ENCODE data around the gene EOMES.
A peak's percentile ranks its signal among the peaks of the same experiment; 100 is the strongest.

The EOMES gene

GRCh38 chr3:27720899-27721716, 1.0 kb downstream of the EOMES start:
- DNase-seq (ENCODE audit: low read depth in 2 of 2): no peak

DNA sequence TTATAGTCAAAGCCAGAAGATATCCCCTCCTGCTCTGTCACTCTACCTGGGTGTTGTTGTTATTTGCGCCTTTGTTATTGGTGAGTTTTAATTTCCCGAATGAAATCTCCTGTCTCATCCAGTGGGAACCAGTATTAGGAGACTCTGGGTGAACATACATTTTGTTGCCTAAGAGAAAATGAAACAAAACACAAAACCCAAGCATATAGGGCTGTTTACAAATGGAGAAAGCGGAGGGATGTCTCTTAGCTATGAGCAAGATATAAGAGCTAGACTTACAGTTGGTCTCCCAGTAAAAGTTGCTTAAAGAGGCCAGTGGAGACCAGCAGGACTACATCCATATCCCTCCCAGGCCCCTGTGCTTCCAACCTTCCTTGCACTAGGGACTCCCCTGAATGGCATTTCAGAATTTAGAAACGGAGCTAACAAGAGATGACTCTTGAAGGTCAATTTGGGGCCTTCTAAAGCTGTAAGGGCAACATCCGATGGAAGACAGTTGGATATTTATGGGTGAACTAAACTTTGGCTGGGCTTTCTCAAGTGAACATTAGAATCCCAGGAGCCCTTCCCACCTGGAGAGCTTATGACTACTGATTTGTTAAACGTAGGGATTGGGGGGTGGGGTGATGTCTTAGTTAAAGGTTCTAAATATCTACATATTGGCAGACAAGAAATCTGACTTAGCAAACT, 2.7 kb downstream of the EOMES start:
- no peak for DNase-seq (ENCODE audit: low read depth in 2 of 2)

GRCh38 chr3:27718459-27718858, 3.7 kb downstream of the EOMES start:
- DNase-seq (ENCODE audit: low read depth in 2 of 2): no peak

DNA sequence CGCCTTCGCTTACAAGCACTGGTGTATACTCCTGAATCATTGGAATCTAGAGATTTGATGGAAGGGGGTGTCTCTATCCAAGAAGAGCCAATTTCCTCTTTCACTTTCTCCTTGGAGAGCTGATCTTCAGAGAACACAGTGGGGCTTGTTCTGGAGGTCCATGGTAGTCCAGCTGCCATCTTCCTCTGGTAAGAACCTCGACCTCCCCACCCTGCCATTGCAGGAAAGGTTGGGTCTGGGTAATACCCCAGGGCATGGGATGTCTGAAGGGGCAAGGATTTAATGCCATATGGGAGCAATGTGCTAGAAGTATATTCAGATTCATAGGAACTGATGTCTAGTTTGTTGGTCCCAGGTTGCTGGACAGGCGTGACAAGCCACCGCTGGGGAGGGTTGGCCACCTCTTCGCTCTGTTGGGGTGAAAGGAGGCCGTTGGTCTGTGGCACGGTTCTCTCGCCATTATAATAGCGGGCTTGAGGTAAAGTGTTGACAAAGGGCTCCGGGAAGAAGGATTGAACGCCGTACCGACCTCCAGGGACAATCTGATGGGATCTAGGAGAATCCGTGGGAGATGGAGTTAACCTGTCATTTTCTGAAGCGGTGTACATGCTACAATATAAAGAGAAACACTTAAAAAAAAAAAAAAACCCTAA, 4.8 kb downstream of the EOMES start:
- no peak for DNase-seq (ENCODE audit: low read depth in 2 of 2)

- no peak for DNase-seq (ENCODE audit: low read depth in 2 of 2)
Observed at GRCh38 chr3:27716309-27716708, 5.8 kb downstream of the EOMES start.

DNA sequence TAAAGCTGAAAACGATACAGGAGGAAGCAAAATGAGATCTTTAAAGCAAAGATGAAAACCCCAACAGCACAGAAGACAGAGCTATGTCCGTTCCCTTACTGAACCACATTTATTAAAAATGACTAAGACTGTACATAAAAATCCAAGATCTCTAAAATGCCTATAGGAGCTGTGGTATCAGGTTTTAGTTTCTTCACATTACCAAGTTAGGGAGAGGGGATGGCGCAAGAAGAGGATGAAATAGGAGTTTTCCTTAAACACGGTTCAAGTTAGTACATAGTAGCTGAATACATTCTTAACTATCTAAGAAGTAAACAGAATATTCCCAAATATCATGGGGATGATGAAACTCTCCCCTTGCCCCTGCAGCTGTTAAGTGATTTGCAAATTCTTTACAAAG, 6.3 kb downstream of the EOMES start:
- no peak for DNase-seq (ENCODE audit: low read depth in 2 of 2)

DNA sequence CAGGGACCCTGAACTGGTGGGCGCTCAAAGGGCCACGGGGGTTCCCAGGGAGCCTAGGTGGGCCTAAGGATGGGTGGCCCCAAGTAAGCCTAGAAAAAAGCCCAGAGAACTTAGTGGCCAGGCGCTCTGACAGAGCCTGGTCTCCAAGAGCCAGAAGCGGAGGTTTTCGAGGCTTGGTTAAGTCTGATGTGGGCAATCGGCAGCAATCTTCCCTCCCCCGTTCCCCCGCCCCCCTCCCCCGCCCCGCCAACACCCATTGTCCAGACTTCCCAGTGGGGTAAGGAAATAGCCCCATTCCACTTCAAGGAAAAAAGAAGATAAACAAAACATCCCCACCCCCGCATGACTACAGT, 6.7 kb downstream of the EOMES start:
- no peak for DNase-seq (ENCODE audit: low read depth in 2 of 2)

- no peak for DNase-seq (ENCODE audit: low read depth in 2 of 2)
Observed at GRCh38 chr3:27714692-27715453, 7.2 kb downstream of the EOMES start.

DNA sequence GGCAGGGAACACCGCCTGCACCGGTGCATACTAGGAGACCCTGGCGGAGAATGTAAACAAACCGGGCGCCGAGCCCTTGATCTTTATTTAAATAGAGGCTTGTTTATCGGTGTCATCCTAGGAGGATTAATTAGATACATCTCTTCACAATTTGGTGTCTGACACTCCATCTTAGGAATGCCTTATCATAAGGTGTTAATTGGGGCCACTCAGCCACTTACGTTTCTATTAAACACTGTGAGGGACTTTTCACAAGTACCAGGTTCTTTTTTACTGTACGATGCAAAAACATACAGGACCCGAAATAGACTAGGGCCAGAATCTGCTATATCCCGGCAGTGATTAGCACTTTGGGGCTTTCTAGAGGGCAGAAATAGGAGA, 8.0 kb downstream of the EOMES start:
- DNase-seq (ENCODE audit: low read depth in 2 of 2): no peak

- DNase-seq (ENCODE audit: low read depth in 2 of 2): no peak
Observed at GRCh38 chr3:27713435-27714145, 8.5 kb downstream of the EOMES start.

DNA sequence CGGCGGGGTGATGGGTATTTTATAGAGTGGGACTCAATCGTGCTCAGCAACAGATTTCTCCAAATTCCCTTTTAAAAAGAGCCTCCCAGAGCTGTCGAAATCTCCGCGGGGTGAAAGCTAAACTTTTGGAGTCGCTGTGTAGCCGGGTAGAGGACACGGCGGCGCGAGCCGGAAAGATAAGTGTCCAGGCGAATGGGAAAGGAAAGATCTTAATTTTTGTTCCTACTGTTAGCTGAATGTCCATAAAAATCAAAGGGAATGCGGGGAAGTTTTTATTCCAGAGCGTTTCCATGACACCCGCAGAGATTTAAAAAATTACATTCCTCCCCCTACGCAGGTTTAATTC, 9.1 kb downstream of the EOMES start:
- DNase-seq (ENCODE audit: low read depth in 2 of 2): no peak

DNA sequence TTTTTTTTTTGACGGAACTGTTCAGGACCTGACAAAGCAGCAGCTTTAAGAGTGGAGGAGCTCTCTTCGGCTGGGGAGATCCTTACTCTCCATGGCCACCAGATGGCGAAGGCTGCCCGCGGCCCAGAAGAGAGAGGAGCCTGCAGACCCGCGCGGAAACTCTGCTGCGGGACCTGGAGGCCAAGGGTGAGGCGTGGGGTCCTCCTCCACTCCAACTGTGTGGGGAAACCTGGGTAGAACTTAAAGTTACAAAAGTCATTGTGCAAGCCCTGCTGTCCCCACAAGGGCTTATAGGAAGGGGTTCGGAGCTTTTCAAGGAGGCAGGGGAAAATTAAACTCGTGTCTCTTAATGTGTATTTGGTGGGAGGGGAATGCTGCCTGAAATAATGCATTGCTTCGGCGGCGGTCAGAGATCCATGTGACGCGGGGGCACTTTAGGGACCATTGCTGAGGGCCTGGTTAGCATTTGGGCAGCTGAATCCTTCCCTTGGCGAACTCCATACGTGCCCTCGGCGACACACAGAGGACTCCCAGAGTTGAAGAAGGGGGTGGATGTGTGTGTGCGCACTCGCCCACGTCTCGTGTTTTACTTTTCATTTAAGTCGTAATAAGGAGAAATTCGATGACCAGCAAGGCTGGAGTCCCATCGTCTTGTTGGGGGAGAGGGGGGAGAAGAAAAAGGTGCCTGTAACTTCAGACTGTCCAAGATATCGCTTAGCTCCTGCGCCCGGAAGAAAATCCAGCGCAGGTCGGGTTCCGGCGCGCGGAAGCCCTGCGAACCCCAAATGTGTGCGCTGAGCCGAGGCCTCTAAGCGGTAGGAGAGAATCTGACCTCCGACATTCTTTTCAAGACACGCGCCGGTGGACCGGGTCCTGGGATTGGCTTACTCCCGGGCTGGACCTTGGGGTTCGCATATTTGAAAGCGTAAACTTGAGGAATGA, 9.7 kb downstream of the EOMES start:
- peak; percentile 63 to 66 for DNase-seq (ENCODE audit: low read depth in 2 of 2)

- no peak for DNase-seq (ENCODE audit: low read depth in 2 of 2)
Observed at GRCh38 chr3:27708250-27708649, 13.9 kb downstream of the EOMES start.

DNA sequence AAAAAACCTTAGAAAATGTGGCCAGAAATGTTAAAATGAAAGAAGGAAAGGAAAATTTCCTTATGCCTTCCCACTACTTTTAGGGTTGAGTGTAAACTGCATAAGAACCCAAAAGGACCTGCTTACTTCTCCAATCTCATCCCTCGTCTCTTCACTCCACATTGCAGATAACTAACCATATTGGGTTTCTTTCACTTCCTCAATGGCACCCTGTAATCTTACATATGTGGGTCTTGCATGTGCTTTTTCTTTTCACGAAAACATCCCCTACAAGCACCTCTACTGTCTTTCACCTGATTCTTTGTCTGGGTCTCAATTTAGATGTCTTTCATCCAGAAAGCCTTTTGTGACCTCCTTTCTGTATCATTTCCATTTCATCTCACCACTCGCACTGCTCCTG, 23.1 kb downstream of the EOMES start:
- no peak for DNase-seq (ENCODE audit: low read depth in 2 of 2)

DNA sequence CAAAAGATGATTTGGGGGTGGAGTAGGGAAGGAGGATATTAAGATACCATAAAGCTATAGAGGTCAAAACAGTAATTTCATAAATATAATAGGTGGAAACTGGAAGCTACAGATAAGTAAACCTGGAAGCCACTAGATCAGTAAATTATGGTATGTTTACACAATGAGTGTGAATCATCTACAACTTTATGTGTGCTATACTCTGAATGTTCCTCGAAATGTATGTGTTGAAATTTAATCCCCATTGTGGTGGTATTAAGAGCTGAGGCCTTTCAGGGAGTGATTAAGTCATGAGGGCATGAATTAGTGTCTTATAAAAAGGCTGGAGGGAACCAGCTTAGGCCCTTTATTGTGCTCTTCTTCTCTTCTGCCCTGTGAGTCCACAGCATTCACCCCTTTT, 25.2 kb downstream of the EOMES start:
- DNase-seq (ENCODE audit: low read depth in 2 of 2): no peak

DNA sequence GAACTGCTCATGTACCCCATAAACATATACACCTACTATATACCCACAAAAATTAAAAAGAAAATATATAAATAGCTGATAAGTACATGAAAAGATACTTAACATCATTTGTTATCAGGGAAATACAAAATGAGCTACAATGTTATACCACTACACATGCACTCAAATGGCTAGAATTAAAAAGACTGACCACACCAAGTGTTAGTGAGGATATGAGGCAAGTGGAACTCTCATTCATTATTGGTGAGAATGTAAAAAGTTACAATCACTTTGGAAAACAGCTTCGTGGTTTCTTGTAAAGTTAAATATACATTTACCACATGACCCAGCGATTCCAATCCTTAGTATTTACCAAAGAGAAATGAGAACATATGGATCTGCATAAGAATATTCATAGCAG, 26.5 kb downstream of the EOMES start:
- DNase-seq (ENCODE audit: low read depth in 2 of 2): no peak

GRCh38 chr3:27688053-27688452, 34.1 kb downstream of the EOMES start:
- DNase-seq (ENCODE audit: low read depth in 2 of 2): no peak

GRCh38 chr3:27686642-27687041, 35.5 kb downstream of the EOMES start:
- DNase-seq (ENCODE audit: low read depth in 2 of 2): no peak

- no peak for DNase-seq (ENCODE audit: low read depth in 2 of 2)
Observed at GRCh38 chr3:27685474-27685873, 36.6 kb downstream of the EOMES start.

DNA sequence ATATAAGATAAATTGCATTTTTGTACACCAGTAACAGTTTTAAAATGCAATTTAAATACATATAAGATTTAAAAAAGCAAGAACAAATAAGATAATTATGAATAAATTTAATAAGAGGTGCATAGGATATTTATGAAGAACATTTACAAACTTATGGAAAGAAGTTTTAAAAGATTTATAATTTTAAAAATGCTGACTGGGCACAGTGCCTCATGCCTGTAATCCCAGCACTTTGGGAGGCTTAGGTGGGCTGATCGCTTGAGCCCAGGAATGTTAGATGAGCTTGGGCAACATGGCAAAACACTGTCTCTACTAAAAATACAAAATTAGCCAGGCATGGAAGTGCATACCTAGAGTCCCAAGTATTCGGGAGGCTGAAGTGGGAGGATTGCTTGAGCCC, 37.8 kb downstream of the EOMES start:
- no peak for DNase-seq (ENCODE audit: low read depth in 2 of 2)

Data from stimulated activated CD8-positive, alpha-beta memory T cell treated with anti-CD3 and anti-CD28 coated beads, Interleukin-15, amount 100 ng/mL, for 4 hours (primary cell).